Thymus (tissue), 11 donors: ENCODE measurements around the gene OPCML. TPM values are rescaled to one million over a fixed set of nuclear protein-coding genes. Genes with fewer than 3 reads are reported as not detected.
"Not testable (repeated sequence)": the region's sequence is repeated elsewhere in the genome, so short reads cannot be mapped to it uniquely, and the experiment has no call there.

Source experiments
- DNase-seq, 9 donors: peaks; one replicate each; pipeline ENCODE4 v3.0.0-alpha.2; 2013; ENCODE audit warnings: low spot score in 9 of 9, low read depth in 6 of 9, missing footprints in 1 of 9
- H3K27ac ChIP-seq, 2 donors: one replicate each; pipeline ENCODE4 v1.5.1; 2013; ENCODE audit warnings: control low read depth in 1 of 2, low read depth in 1 of 2, low read length in 1 of 2, mild to moderate bottlenecking in 1 of 2, moderate library complexity in 1 of 2
- H3K27me3 ChIP-seq, 2 donors: one replicate each; pipeline ENCODE4 v1.5.1; 2013; ENCODE audit warnings: low read length in 1 of 2; ENCODE audit not compliant: control insufficient read depth in 2 of 2, insufficient read depth in 1 of 2
- H3K36me3 ChIP-seq, 2 donors: one replicate each; pipeline ENCODE4 v1.5.1; 2013; ENCODE audit warnings: low read length in 1 of 2, mild to moderate bottlenecking in 1 of 2, moderate library complexity in 1 of 2; ENCODE audit not compliant: control insufficient read depth in 2 of 2, insufficient read depth in 2 of 2
- H3K4me1 ChIP-seq, 2 donors: one replicate each; pipeline ENCODE4 v1.5.1; 2013; ENCODE audit warnings: low read length in 2 of 2; ENCODE audit not compliant: control insufficient read depth in 2 of 2, insufficient read depth in 2 of 2
- H3K4me3 ChIP-seq, 2 donors: one replicate each; pipeline ENCODE4 v1.5.1; 2013; ENCODE audit warnings: low read length in 2 of 2, control low read depth in 1 of 2, mild to moderate bottlenecking in 1 of 2
- H3K9me3 ChIP-seq, 2 donors: one replicate each; pipeline ENCODE4 v1.5.1; 2013; ENCODE audit warnings: low read length in 1 of 2, mild to moderate bottlenecking in 1 of 2; ENCODE audit not compliant: control insufficient read depth in 2 of 2, insufficient read depth in 1 of 2
- WGBS: extraction: QIAGEN DNeasy Blood & Tissue Kit; methylation state at CpG from one replicate; pipeline ENCODE4 v1.1.7; 2013; 5-methylcytosine and 5-hydroxymethylcytosine counted together
- polyA plus RNA-seq: library from polyadenylated mRNA; stranded (reverse); fragments of 200-250 nt; gene quantifications from one replicate; pipeline ENCODE4 v1.2.3, GENCODE V29; 2013
- total RNA-seq: library from RNA; stranded (reverse); fragments of 120-200 nt; gene quantifications from one replicate; pipeline ENCODE4 v1.2.4, GENCODE V29; 2013
- donor health status: healthy.

OPCML gene
- total and polyA plus RNA-seq, 2 donors, result 0.07 to 0.09 TPM

DNA sequence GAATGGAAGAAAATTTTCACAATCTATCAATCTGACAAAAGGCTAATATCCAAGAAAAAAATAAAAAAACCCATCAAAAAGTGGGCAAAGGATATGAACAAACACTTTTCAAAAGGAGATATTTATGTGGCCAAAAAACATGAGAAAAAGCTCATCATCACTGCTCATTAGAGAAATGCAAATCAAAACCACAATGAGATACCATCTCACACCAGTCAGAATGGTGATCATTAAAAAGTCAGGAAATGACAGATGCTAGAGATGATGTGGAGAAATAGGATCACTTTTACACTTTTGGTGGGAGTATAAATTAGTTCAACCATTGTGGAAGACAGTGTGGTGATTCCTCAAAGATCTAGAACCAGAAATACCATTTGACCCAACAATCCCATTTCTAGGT is 1162.2 kb downstream of the OPCML start:
- H3K9me3 ChIP-seq, H3K4me3 ChIP-seq, H3K27me3 ChIP-seq, H3K4me1 ChIP-seq, H3K36me3 ChIP-seq, H3K27ac ChIP-seq, DNase-seq: not testable (repeated sequence)

DNA sequence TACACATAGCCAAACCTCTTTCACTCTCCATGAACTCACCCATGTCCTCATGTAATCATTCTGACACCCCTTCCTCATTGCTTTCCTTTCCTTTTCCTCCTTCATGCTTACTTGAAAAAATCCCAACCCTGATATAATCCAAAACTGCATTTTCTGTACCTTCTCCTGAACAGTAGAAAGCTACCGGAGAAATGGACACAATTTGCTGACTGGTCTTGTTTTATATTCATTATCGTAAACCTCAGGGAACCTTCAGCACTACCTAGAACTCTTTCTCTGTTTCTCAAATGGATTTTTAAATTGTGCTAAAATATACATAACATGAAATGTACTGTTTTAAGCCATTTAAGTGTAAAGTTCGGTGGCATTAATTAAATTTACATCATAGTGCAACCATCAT is 1165.0 kb downstream of the OPCML start:
- Histone ChIP-seq H3K36me3 (no peaks in the 10 kb centered on the region), H3K4me1 (no peaks in the 10 kb centered on the region), H3K4me3 (no peak overlapping the region), H3K27ac (no peak overlapping the region), H3K27me3 (no peaks in the 10 kb centered on the region), H3K9me3 (no peaks in the 10 kb centered on the region)
- WGBS, result 94% methylated on average over 3 of the region's 3 CpGs
- no peak for DNase-seq

DNA sequence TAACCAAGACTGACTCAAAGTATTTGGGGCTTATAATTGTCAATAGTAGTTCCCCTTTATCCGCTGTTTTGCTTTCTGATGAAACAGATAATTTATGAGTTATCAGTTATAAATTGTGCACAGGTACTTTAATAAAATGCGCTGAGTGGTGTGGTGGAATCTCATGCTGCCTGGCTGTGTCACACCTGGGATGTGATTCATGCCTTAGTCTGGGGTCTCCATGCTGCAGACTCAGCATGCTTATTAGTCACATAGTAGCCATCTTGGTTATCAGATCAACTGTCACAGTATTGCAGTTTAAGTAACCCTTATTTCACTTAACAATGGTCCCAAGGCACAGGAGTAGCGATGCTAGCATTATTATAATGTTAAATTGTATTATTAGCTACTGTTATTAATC is 1166.7 kb downstream of the OPCML start:
- Histone ChIP-seq H3K27ac (no peak overlapping the region), H3K27me3 (no peaks in the 10 kb centered on the region), H3K4me1 (no peaks in the 10 kb centered on the region), H3K4me3 (no peak overlapping the region), H3K9me3 (no peaks in the 10 kb centered on the region), H3K36me3 (no peaks in the 10 kb centered on the region)
- no peak for DNase-seq
- 93% methylated on average over 3 of the region's 3 CpGs for WGBS
